Stimulated activated CD4-positive, alpha-beta T cell treated with anti-CD3 and anti-CD28 coated beads, Interleukin-15, amount 100 ng/mL, for 24 hours (primary cell): Measurements from ENCODE around the gene SETBP1.

Source experiments
- DNase-seq: peaks from one replicate; pipeline ENCODE4 v3.0.0-alpha.2; 2020

SETBP1 gene

GRCh38 chr18:44998360-44998759, 317.7 kb downstream of the SETBP1 start:
- DNase-seq = no peak

GRCh38 chr18:45004546-45005080, 323.9 kb downstream of the SETBP1 start:
- no peak for DNase-seq

GRCh38 chr18:45006934-45007333, 326.2 kb downstream of the SETBP1 start:
- no peak for DNase-seq

- DNase-seq = no peak
Measured at GRCh38 chr18:45007531-45007930, 326.8 kb downstream of the SETBP1 start.

- no peak for DNase-seq
Measured at GRCh38 chr18:45008694-45009413, 328.2 kb downstream of the SETBP1 start.

- DNase-seq = no peak
Measured at GRCh38 chr18:45009756-45010155, 329.1 kb downstream of the SETBP1 start.

GRCh38 chr18:45012286-45012685, 331.6 kb downstream of the SETBP1 start:
- no peak for DNase-seq

GRCh38 chr18:45014047-45014501, 333.4 kb downstream of the SETBP1 start:
- DNase-seq = no peak

GRCh38 chr18:45015788-45016128, 335.1 kb downstream of the SETBP1 start:
- DNase-seq = no peak

- no peak for DNase-seq
Measured at GRCh38 chr18:45019469-45019868, 338.8 kb downstream of the SETBP1 start.

- DNase-seq = no peak
Measured at GRCh38 chr18:45023519-45023918, 342.8 kb downstream of the SETBP1 start.

- DNase-seq = no peak
Measured at GRCh38 chr18:45024357-45025088, 343.8 kb downstream of the SETBP1 start.

GRCh38 chr18:45025089-45025450, 344.4 kb downstream of the SETBP1 start:
- no peak for DNase-seq

GRCh38 chr18:45026162-45026561, 345.5 kb downstream of the SETBP1 start:
- DNase-seq = no peak

- DNase-seq = no peak
Measured at GRCh38 chr18:45034179-45034578, 353.5 kb downstream of the SETBP1 start.

GRCh38 chr18:45037618-45038017, 356.9 kb downstream of the SETBP1 start:
- DNase-seq = no peak

GRCh38 chr18:45039376-45039775, 358.7 kb downstream of the SETBP1 start:
- DNase-seq = no peak

GRCh38 chr18:45040879-45041278, 360.2 kb downstream of the SETBP1 start:
- DNase-seq = no peak

GRCh38 chr18:45044787-45045186, 364.1 kb downstream of the SETBP1 start:
- DNase-seq = no peak

GRCh38 chr18:45046228-45046627, 365.5 kb downstream of the SETBP1 start:
- no peak for DNase-seq

GRCh38 chr18:45046961-45047360, 366.3 kb downstream of the SETBP1 start:
- DNase-seq = no peak

- no peak for DNase-seq
Measured at GRCh38 chr18:45049578-45050319, 369.1 kb downstream of the SETBP1 start.
